Superior temporal gyrus (tissue), 1 donor: Measurements from ENCODE around the gene METAP1D.
"Not testable (repeated sequence)": the region's sequence is repeated elsewhere in the genome, so short reads cannot be mapped to it uniquely, and the experiment has no call there.

Experiments
- DNase-seq: peaks from one replicate; pipeline ENCODE4 v3.0.0-alpha.2; 2016; ENCODE audit errors: extremely low spot score

METAP1D gene

DNA sequence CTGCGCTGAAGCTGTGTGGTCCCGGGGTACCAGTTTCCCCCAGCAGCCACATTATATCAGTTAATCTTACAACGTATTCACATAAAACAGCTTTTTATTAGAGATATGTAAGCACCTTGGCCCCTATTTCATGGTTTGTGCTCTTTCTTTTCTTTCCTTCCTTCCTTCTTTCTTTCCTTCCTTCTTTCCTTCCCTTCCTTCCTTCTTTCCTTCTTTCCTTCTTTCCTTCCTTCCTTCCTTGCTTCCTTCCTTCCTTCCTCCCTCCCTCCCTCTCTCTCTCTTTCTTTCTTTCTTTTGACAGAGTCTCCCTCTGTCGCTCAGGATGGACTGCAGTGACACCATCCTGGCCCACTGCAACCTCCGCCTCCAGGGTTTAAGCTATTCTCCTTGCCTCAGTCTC, 3.7 kb upstream of the METAP1D start:
- DNase-seq = no peak

DNA sequence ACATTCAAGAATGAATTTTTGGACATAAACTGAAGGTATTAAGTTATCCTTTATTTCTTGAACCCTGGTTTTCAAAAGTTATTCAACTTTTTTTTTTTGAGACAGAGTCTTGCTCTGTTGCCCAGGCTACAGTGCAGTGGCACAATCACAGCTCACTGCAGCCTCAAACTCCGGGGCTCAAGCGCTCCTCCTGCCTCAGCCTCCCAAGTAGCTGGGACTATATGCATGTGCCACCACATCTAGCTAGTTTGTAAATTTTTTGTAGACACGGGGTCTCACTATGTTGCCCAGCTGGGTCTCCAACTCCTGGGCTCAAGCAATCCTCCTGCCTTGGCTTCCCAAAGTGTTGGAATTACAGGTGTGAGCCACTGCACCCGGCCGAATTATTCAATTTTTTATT, 2.7 kb upstream of the METAP1D start:
- not testable (repeated sequence) for DNase-seq

DNA sequence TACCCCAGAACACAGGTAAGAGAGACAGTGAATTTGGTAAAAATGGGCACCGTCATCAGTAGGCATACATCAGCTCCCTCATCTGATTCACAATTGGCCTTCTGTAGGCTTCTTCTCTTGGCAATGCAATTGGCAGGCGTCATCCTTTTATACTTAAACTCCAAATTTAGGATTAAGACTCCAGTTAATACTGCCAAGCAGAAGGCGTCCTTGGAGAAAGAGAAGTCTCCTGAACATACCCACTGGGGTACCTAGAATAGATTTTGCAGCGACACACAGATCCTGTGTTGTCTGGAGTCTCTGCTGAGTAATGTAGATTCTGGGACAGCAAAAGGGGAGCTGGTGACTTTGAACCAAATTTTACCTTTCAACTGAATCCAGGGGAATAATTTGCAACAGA, 592 bp upstream of the METAP1D start:
- peak; percentile 57 for DNase-seq

DNA sequence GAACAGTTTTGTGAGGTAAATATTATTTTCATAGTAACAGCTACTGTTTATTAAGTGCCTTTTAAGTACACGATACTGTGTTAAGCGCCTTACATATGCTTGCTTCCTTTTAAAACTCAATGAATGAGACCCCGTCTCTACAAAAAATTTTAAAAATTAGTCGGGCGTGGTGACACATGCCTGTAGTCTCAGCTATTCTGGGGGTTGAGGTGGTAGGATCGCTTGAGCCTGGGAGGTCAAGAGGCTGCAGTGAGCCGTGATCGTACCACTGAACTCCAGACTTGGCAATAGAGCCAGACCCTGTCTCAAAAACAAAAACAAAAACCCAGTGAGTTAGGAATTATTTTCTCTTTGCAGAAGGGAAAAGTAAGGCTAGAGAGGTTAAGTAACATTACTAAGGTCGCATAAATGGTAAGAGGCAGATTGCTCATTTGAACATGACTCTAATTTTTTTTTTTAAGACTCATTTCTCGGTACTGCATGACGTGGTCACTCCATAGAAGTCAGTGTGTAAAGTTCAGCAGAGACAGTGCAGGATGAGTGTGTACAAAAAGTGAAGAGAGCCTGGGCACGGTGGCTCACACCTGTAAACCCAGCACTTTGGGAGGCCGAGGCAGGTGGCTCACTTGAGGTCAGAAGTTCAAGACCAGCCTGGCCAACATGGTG, 1.1 kb downstream of the METAP1D start:
- no peak for DNase-seq

DNA sequence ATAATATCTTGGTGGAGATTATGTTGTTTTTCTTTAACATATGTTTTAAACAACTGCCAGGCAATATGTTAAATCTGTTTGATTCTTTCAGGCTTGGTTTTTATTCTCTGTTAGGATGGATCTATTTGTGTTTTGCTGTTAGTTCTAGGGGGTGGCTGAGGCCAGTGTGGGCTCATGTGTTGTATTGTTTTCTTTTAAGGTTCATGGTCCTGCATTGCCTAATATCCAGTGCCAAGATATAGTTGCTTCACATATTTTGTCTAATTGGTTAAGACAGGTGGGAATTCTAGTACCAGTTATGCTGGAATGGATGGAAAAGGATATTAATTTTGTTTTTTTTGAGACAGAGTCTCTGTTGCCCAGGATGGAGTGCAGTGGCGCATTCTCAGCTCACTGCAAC, 7.6 kb downstream of the METAP1D start:
- no peak for DNase-seq

DNA sequence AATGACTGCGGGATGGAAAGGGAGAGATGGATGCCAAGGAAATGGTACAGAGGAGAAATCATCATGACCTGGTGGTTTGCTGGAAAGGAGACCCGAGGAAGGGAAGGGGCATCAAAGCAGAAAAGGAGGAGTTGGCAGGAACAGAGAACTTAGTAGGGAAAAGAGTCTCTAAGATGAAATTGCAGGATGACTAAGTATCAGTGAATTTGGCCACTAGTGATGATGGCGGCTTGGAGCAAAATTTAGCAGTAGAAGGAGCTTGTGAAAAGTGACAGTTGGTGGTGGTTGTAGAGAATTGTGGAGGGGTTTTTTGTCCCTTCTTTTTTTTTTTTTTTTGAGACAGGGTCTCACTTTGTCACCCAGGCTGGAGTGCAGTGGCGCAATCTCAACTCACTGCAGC, 10.1 kb downstream of the METAP1D start:
- no peak for DNase-seq

DNA sequence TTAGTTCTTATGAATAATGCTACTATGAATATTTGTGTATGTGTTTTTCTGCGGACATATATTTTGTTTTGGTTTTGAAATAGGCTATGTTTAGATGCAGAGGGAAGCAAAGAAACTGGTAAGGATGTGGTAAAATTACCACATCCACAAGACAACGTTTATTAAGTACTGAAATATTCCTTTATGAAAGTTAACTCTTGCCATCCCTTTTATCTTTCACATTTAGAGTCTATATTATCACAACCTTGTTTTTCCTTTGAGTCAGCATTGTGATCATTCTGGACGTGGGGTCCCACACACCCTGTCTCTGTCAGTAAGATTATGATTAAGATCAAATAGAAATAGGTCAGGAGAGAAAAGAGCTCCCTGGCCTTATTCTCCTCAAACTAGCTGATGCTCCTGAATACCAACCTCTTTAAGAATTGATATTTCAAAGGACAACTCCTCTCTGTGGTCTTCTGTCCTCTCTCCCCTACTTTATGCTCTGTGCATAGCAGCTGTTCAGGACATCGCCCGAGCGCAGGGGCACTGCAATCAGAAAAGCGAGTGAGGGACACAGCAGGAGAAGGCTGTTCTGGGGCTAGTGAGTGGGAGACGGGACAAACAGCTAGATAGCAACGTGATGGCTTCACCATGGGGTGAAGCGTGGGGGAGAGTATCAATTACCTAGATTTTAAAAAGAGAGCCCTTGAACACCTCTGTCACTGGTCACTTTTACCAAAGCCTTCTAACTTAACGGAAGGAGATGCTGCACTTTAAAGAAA, 12.2 kb downstream of the METAP1D start:
- no peak for DNase-seq

DNA sequence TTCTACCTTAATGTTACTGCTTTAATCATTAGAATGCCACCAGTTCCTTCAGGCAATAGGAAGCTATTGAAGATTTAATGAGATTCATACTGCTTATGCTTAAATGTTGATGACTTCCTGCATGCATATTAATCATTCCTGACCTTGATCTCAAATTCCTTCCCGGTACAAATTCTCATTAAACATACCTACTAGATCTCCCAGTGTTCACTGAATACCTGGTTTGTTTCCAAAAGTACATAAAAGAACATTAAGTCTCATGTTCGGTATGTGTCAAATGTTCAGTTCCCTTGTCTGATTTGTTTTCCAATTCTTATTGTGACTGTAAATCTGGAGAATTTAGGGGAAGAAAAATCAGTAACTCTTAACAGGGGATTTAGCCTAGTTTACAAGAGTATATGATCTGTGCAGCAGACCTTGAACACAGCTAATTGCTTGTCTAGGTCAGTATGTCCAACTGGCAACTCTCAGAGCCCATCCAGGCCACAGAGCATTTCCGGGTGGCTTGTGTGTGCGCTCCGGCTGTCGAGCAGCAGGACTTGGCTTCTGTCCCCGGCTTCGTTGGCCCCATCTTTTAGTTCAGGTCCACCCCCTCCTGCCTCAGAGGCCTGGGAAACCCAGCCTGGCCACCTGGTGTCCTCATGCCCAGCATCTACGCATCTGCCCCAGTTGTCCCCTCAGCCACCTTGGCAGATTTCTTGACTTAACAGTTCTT, 13.1 kb downstream of the METAP1D start:
- no peak for DNase-seq

DNA sequence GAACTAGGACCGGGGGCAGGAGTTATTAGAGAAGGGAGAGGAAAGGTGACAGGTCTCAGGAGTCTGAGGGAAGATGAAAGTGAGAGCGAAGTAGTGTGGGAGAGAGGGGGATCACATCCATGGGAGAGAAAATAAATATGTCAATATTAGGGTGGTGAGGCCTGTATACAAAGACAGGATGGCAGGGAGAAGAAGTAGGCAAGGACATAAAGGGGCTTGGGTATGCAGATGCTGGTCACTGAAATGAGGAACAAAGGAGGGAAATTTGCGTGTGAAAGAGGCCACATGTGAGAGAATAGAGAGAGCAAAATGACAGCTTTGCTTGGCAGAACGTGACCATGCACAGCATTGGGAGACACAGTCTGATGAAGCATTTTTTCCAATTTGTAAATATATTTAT, 13.6 kb downstream of the METAP1D start:
- no peak for DNase-seq

DNA sequence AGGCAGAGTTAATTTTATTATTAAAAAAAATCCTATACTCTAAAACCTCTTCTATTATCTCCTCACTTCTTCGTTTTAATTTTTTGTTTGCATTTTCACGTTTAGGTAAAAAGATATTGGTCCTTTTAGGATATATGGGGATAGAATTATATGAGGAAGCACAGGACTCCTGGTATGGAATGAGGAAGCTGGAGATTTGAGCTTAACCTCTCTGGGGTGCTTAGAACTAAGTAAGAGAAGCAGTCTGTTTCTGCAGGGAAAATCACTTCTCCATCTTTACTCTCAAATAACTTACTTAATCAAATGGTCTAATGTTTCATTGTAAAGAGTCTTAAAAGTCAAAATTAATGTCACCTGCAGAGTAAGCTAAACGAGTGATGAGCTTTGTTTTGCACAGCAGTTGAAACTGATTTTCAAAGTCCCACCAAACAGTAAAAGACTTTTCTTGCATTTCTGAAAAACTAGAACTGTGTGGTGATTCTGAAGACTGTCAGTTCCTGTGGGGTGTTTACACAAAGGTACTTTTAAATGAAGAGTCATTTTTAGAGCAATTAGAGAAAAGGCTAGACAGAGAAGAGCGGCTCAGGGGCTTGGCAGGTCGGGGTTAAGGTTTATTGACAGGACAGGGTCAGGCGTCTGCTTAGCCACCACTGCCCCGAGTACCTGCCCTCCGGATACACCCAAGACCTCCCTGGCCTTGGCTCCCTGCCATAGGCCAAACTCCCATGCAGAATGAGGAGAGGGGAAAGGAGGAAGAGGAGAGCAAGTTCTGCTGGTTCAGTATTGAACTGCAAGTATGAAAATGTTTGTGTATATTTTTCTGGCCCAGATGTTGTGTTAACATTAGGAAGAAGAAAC, 21.6 kb downstream of the METAP1D start:
- peak; percentile 3 for DNase-seq

DNA sequence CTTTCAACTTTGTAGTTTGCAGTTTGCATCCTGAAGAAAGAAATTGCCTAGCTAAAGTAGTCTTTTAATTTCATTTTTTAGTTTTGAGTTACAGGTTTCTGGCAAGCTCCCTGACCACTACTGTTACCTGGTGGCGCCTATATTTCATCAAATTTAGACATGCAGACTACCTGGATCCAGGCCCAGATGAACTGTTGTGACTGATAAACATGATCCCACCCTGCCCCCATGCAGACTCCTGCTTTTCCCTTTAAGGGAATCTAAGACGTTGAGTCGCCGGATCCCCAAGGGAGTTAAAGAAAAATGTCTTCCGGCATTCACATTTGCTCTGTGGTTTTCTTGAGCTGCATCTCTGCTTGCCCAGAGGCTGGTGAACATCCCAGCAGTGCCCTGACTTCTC, 22.2 kb downstream of the METAP1D start:
- peak; percentile 1 for DNase-seq

DNA sequence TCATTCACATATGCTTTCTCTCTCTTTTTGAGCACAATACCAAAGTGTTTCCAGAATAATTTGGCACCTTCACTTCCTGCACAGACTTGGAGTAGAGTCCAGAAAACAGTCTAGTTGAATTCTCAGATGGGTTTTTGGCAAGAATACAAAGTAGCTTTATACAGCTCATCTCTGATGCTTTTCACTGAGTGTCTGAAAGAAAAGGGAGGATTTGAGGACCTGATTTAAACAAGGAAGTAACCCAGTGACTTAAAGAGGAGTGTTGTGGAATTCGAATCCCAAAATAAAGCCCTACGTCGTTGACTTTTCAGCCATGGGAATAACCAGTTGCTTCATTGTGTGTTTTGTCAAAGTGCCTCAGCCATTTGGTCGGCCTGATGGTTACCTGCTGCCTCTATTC, 31.8 kb downstream of the METAP1D start:
- peak; percentile 25 for DNase-seq

DNA sequence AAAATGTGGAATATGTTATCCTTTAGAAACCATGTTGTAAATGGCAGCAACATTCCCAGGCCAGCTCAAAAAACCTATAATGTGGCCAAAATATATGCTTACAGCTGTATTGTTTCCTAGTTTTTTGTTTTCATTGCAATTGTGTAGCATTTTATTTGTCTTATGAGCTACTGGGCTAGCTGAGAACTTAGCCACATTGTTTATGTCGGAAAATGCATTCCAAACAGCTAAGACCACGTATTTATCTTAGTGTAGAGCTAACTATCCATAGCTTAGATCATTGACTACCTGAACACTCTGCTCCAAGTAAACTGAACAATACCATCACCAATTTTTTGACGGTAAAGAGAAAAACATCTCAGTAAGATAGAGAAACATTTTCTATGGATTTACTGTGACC, 38.4 kb downstream of the METAP1D start:
- DNase-seq = peak; percentile 2

DNA sequence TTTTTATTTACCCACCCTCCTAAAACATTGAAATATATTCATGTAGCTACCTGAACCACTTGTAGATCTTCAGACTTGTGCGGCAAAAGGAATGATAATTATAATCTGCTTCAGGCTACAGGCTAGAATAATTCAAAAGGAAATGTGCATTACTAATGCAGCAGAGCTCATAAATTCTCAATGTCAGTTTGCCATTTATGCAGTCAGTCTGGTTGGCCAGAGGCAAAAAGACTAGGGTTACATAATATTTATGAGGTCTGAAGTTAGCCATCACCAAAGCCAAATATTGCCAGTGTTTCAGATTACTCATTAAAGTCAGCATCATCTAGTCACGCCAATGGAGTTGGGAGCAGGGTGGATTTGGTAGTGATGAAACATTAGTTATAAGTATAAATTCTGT, 38.9 kb downstream of the METAP1D start:
- DNase-seq = peak; percentile 2

DNA sequence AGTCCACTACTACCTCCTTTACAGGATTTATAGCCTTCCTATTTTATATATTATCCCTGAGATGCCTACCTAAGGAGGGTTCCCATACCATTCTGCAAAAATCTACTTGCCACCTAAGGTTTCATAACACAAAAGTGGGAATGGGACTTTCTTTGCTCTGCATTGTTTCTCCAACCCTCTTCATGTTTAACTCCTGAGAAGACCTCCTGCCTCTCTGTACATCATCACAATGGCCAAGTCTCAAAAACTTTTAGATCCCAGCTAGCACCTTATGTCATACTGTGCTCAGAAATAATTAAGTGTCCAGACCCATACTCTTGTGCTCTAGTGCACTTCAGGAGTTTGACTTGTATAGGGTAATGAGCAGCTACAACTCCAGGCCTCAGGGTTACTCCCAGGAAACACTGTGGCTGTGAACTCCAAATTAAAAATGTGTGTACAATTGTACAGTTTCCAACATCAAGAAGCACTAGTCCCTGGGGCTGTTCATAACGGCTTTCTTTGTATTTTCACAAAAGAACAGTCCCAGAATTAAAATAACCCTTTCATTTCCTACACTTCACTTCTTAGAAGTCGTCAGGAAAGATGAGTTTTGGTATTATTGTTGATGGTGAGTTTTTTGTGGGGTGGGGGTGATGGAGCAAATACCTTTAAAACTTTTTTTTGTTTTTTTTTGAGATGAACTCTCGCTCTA, 39.4 kb downstream of the METAP1D start:
- DNase-seq = peak; percentile 3

DNA sequence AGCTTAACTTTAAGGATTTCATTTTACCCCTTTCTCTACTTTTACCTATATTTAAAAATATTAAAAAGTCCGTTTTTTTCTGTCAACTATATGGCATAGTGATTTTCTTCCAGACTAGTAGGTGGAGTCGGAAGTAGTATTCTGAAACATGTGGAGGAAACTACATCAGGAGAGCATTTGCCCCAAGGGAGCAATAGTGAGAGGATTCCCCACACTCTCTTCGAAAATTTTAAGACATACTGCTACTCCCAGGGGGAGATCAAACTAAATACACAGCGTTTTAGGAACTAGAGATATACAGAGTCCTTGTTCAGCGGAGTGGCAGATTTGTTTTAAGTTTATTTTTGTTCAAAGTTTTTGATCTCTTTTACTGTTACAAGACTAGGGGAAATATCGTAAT, 40.6 kb downstream of the METAP1D start:
- peak; percentile 3 for DNase-seq

DNA sequence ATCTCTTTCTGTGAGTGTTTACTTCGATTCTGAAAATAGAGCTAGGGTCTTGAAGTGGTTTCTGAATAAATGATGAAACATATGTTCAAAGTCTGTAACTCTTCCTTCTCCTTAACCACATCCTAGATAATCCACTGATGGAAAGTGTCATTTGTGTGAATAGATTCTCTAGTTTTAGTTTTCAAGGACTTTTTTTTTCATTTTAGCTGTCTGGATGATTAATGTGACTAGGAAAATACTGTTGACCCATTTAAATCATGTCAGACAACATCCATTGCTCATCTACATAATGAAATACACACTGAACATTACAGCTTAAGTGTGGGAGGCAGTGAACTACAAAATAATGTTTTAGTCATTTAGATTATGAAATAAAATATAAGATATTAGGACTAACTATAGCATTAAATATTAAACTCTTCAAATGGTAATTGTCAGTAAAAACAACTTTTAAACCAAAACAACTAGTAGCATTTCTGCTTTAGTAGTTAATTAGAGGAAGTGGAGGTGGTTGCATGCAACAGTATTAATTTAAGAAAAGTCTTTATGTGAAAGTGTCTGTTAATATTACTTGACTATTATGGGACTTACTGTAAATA, 46.4 kb downstream of the METAP1D start:
- DNase-seq = peak; percentile 3

DNA sequence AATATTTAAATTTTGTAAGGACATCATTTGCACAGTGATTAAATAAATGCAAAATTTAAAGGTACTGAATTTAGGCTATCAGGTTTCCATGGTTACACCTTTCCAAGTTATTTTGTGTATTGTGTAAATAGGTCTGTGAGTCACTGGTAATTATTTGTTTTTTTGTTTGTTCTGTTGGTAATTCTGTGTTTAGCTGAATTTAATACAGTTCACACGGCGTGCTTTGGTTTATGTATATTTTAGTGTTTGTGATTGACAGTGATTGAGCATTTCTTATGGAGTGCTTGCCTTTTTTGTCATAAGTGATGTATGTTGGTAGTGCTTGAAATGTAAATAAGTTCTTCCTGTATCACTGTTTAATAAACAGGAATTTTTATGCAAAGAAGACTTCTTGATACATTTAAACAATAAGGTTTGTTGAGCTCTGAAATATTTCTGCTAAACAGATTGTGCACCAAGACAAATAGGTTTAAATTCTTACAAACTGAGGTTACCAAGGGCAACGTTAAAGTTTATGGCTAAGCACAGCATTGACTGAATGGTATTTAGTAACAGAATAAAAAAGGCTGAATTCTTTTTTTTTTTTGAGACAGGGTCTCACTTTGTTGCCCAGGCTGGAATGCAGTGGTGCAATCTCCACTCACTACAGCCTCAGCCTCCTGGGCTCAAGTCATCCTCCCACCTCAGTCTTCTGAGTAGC, 47.3 kb downstream of the METAP1D start:
- peak; percentile 6 for DNase-seq

DNA sequence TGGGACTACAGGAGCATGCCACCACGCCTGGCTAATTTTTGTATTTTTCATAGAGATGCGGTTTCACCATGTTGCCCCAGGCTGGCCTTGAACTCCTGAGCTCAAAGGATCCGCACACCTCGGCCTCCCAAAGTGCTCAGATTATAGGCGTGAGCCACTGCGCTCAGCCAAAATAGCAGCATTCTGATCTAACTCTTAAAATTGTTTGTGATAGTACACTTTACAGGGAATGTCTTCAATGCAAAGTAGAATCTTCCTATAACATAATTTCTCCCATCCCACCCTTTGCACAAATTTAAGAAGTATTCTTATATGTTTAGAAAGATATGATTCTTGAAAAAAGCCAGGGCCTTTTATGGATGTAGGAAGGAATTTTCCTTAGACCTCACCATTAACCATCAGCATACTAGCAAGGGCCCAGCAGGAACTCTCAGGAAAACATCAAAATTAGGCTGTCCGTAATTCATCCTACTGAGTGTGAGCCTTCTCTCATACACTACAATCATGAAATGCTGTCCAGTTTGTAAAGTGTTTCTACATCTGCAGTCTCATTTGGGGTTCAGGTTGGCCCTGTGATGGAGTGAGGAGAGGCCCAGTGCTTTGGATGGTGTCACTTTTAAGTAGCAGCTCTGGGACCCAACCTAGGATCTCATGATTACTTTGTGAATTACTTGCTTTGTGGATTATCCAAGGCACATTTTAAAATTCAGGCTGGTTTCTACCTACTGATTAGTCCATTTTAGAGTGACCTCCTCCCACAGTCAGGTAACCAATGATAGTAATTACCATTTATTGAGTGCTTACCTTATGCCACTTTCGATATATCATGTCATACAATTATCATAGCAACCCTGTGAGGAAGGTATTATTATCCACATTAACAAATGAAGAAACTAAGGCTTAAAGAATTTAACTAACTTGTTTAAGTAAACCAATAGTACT, 48.1 kb downstream of the METAP1D start:
- DNase-seq = peak; percentile 1
